NCI-H1417 (cell line): ENCODE data around the gene SEC14L1.

Source experiments
- DNase-seq, 3 experiments: peaks; one replicate each; lab custom pipeline; 2025; lab: John Stamatoyannopoulos, UW

The SEC14L1 gene

GRCh38 chr17:77214328-77214727 lies 73.6 kb downstream of the SEC14L1 start:
- DNase-seq = no peak

DNA sequence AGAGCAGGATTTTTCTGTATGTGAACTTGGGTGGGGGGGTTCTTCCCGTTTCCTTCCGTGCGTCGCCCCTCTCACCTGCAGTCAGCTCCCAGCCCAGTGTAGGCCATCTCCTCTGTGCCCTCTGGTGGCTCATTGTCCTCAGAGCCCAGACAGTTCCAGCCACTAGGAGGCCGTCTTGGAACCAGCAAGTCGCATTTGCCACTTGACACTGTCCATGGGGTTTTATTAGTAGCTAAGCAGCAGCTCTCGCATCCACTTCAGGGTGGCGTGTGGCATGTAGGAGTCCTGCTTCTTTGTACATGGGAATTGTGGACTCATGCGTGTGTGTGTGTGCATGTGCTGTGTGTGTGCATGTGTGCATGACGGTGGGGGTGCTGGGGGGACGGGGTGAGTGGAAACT lies 74.0 kb downstream of the SEC14L1 start:
- DNase-seq = peak; percentile 3 to 61 (median 17)

DNA sequence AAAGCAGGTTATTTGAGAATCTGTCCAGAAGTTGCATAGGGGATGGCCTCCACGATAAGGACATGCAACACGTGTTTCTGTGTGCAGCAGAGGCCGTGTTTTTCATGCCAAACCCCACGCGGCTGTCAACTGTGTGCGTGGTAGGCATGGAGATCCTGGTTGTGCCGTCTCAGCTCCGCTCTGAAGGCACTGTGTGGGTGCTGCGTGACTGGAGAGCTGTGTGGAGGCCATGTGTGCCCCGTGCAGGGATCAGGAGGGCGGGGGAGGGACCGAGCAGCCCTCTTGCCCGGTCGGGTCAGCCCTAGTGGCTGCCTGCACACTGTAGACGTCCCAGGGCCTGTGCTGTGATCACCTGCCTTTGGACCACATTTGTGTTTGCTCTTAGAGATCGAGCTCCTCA lies 74.5 kb downstream of the SEC14L1 start:
- DNase-seq = no peak

DNA sequence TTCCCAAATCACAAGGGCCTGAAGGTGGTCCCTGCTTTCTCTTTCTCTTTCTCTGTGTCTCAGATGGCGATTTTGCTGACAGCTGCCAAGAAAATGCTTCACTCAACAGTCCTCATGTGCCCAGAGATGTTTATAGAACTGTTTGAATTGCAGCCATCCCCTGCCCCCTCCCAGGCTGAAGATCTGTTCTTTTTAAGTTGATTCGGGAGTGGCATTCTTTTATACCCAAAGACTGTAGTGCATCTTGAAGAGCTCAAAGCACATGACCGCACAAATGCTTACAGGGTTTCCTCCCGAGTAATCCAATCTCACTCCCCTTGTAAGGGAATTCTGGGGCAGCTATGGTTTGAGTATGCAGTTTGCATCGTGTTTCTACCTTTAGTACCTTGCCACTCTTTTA lies 75.7 kb downstream of the SEC14L1 start:
- DNase-seq = peak in 1 of 3 experiments; percentile 20

DNA sequence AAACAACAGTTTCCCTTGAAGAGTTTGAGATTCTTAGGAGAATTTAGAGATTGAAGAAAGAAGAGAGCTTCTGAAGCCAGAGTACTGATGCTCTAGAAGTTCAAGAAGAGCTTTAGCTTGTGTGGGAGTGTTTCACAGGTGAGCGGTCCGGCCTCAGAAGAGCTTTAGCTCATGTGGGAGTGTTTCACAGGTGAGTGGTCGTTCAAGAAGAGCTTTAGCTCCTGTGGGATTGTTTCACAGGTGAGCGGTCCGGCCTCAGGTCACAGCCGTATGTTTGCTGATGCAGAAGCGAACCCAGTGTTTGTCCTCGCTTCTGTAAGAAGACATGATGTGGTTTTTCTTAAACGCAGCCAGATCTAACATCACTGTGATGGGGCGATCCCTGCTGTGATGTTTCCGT lies 76.4 kb downstream of the SEC14L1 start:
- DNase-seq = no peak

DNA sequence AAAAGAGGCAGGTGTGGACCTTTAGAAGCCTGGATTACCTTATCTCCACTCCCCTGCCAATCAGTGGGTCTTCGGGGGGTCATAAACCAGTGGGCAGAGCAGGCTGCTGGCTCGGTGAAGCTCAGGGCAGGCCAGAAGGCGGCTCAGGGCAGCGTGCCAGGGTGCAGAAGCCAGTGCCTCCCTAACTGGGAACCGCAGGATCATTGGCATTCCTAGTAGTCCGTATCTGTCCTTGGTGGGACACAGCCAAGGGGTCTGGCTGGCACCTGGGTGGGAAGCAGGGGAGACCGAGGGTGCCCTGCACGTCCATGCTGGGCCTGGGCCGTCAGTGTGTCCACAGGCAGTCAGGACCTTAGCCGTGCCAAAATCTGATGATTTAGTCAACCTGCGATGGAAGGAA lies 76.8 kb downstream of the SEC14L1 start:
- DNase-seq = no peak

GRCh38 chr17:77218902-77219301 lies 78.1 kb downstream of the SEC14L1 start:
- DNase-seq = no peak

DNA sequence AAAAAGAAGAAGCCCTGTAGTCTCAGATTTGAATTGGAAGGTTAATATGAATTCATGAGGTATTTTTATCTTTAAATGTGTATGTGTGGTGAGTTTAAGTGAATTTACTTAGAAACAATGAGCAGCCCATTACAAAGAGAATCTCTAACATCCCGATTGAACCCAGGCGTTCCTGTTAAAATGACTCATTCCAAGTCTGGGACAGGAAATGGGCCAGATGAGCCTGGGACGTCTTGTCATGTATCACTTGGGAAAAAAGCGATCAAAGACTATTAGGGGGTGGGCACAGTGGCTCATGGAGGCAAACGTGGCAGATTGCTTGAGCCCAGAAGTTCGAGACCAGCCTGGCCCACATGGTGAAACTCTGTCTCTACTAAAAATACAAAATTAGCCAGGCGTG lies 81.6 kb downstream of the SEC14L1 start:
- DNase-seq = no peak

- no peak for DNase-seq
Measured at GRCh38 chr17:77223642-77224420, 83.1 kb downstream of the SEC14L1 start.

DNA sequence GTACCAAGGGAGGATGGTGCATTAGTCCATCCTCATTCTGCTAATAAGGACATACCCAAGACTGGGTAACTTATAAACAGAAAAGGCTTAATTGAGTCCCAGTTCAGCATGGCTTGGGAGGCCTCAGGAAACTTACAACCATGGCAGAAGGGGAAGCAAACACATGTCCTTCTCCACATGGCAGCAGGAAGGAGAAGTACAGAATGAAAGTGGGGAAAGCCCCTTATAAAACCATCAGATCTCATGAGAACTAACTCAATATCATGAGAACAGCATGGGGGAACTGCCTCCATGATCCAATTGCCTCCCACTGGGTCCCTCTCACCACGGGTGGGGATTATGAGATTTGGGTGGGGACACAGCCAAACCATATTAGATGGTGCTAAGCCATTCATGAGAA lies 84.5 kb downstream of the SEC14L1 start:
- no peak for DNase-seq

DNA sequence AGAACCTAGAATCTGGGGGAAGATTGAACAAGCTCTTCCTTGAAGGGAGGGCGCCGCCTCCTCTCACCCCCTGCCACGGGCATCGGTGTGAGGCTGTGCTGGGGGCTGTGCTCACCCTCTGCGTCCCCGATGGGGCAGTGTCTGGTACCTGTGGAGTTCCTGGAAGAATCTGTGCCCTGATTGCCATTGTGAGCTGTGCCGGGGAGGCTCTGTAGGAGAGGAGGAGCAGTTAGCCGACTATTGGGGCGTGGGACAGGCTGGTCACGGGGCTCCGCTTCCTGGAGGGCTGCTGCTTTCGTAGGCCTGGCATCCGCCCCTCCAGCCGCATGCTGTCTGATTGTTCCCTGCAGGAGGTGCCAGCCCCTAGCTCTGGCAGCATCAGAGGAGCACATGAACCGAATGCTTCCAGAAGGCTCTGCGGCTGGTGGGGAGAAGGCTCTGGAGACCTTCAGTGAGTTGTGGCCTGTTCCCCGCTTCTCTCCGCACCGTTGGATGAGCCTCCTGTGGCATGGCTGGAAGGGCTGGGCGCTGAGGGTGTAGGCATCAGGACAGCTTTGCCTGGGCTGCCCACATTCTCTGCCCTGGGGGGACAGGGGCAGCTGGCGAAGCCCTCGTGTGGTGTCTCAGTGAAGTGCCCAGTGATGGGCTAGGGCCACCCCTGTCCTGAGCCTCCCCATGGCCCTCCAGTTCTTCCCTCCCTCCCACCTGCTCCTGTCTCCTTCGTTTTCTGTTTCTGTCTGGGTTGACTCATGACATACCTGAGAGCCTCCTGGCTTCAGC lies 86.9 kb downstream of the SEC14L1 start:
- peak in 2 of 3 experiments; percentile 45 to 47 for DNase-seq

- DNase-seq = peak; percentile 61 to 90 (median 78)
Measured at GRCh38 chr17:77228241-77228752, 87.5 kb downstream of the SEC14L1 start.

DNA sequence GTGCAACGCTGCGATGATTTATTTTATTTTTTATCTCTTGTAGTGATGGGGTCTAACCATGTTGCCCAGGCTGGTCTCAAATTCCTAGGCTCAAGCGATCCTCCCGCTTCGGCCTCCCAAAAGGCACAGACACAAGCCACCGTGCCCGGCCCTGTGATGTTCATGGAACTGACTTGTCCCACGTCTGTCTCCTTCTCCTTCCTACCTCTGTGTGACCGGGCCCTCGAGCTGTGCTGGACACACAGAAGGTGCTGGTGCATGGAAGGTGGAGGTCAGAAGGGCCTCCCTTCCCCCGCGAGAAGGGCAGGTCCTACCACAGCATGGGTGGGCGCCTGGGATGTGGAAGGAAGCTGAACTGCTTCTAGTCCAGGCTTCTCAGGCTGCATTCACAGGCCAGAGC lies 88.0 kb downstream of the SEC14L1 start:
- no peak for DNase-seq

DNA sequence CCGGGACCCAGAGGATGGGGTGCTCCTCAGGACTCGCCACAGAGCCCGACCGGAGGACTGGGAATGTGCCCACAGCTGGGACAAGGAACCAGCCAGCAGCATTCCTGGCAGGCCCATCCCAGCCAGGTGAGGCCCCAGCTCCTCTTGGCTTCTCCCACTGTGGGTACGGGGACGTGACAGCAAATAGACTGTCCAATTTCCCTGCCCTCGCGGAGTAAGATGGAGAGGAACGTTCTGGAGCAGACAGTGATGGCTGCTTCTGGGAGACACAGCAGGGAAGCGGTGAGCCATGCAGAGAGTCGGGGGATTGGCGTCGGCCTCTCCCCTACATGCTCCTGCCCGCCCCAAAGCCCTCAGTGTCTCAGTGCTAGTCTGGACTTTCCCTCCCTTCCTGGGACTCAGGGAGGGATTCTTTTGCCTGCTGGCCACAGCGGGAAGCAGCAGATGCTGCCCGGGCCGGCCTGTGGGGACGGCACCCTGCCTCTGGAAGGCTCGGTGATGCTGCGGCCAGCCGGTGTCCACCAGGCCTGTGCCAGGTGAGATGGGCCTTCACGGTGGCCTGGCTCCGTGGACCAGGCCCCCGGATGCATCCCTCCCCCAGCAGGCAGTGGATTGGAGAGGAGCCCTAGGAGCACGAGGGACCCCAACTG lies 89.1 kb downstream of the SEC14L1 start:
- DNase-seq = no peak

GRCh38 chr17:77230436-77230830 lies 89.7 kb downstream of the SEC14L1 start:
- DNase-seq = no peak

DNA sequence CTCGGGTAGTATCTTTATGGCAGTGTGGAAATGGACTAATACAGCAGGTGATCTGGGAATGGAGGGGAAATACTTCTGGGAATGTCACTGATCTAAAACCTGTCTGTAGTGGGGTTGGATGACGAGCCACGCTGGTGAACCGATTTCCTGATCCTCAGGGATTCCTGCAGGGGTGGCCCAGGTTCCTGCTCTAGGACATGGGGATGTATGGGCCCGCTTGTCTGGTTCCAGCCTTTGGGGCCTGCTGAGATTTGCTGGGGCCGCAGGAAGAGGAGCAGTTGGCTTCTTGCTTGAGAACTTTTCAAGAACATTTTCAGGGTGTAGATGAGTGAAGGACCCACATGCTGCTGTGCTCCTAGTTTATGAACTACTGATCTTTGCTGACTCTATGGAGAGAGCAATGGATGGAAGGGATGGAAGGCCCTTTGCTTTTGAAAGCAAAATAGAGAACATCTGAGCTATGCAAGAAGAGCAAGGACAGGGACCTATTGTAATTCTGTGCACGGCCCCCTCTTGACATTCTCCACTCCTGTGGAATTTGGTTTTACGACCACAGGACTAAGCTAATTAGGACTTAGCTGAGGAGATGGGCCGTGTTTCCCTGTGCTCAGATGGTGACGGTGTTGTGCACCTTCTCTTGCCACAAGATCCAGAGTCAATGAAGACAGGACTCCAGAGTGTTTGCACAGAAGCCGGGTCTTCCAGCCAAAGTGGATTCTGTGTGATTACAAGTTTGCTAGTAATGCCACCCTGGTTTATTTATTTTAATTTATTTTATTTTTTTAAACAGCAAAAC lies 90.5 kb downstream of the SEC14L1 start:
- DNase-seq = no peak

- DNase-seq = no peak
Measured at GRCh38 chr17:77233127-77233526, 92.4 kb downstream of the SEC14L1 start.

- DNase-seq = no peak
Measured at GRCh38 chr17:77233635-77234334, 93.0 kb downstream of the SEC14L1 start.

DNA sequence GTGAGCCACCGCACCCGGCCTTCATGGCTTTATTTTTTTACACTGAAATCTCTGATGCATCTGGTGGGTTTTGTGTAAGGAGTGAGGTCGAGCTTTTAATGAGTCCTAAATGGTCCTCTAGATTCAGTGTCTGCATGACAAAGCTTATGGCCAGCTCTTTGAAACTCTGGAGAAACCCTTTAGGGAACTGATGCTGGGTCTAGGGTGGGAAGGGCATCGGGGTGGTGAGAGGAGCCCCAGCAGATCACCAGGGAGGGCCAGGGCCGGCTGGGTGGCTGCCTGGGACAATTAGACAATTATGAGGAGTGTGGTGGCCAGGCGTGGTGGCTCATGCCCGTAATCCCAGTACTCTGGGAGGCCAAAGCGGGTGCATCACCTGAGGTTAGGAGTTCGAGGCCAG lies 93.9 kb downstream of the SEC14L1 start:
- DNase-seq = no peak

- peak in 1 of 3 experiments; percentile 56 for DNase-seq
Measured at GRCh38 chr17:77235370-77235941, 94.7 kb downstream of the SEC14L1 start.
